GM21825 (cell line): ENCODE data around the gene PCDHGA3.
"Not testable (repeated sequence)": the region's sequence is repeated elsewhere in the genome, so short reads cannot be mapped to it uniquely, and the experiment has no call there.

ENCODE experiments used
- ATAC-seq: cut with Tn5 transposase; IDR thresholded peaks from one replicate; pipeline ENCODE4 v1.9.1; 2021; ENCODE audit warnings: mild to moderate bottlenecking, moderate library complexity; ENCODE audit not compliant: unreplicated experiment

The PCDHGA3 gene

GRCh38 chr5:141343242-141343952 is at the start of gene PCDHGA3:
PCDHGA3 (plus strand) TSS chr5:141343829; CDS start chr5:141344034, 205 bp downstream.
- ATAC-seq: no peak

DNA sequence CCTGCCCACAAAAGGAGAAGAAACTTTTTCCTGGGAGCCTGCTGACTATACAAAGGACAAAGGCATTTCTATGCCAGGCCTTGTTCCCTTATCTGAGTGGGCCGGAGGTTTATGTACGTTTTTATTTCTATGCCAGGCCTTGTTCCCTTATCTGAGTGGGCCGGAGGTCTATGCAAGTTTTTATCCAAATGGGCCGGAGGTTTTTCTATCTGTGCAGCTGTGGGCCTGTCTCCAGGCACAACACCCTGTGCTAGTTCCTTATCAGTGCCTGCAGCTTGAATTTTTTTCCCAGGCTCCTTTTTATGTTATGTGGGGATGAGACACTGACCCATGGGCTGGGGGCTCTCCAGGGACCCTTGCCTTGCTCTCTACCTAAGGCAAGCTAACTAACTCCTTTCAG is 45.3 kb upstream of the PCDHGA3 start:
- ATAC-seq: no peak

GRCh38 chr5:141303756-141304155 is 39.9 kb upstream of the PCDHGA3 start, which contains the start of gene SLC25A2:
SLC25A2 (minus strand) TSS chr5:141304049; CDS start chr5:141303865, 184 bp downstream.
- ATAC-seq: no peak

DNA sequence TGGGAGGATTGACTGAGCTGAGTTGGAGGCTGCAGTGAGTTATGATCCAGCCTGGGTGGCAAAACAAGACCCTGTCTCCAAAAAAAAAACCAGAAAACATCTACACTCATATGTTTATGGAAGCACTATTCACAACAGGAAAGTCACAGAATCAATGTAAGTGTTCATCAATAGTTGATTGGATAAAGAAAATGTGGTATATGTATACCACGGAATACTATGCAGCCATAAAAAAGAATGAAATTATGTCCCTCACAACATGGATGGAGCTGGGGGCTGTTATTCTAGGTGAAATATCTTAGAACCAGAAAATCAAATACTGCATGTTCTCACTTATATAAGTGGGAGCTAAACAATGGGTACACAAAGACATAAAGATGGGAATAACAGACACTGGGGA is 37.0 kb upstream of the PCDHGA3 start:
- ATAC-seq: no peak

GRCh38 chr5:141313711-141314110 is 29.9 kb upstream of the PCDHGA3 start:
- ATAC-seq: no peak

DNA sequence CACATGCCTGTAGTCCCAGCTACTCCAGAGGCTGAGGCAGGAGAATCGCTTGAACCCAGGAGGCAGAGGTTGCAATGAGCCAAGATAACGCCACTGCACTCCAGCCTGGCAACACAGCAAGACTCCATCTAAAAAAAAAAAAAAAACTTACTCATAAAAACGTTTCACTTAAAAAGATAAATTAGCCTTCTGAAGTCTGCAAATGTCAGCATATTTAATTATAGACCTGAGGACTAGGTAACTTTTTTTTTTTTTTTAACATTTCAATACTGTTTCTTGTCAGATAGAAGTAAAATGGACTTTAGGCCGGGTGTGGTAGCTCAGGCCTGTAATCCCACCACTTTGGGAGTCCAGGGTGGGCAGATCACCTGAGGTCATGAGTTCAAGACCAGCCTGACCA is 26.7 kb upstream of the PCDHGA3 start:
- not testable (repeated sequence) for ATAC-seq

GRCh38 chr5:141319202-141319601 is 24.4 kb upstream of the PCDHGA3 start:
- ATAC-seq: no peak

DNA sequence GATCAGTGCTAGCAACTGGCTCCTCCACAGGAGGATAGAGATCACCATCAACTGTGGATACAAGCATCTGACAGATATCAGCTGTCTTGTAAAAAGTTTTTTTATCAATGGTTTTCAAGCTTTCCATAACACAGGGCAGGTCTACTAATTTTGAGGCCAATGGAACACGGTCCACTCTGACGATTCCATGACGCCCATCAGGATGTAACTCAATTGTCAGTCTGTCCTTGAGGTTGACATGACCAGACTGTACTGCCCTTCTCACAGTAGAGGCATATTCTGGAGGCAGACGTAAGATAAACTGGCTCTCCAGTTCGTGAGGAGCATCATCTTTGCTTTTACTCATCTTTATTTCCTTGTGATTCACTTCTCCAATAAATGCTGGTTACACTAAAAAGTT is 23.9 kb upstream of the PCDHGA3 start:
- ATAC-seq: no peak

DNA sequence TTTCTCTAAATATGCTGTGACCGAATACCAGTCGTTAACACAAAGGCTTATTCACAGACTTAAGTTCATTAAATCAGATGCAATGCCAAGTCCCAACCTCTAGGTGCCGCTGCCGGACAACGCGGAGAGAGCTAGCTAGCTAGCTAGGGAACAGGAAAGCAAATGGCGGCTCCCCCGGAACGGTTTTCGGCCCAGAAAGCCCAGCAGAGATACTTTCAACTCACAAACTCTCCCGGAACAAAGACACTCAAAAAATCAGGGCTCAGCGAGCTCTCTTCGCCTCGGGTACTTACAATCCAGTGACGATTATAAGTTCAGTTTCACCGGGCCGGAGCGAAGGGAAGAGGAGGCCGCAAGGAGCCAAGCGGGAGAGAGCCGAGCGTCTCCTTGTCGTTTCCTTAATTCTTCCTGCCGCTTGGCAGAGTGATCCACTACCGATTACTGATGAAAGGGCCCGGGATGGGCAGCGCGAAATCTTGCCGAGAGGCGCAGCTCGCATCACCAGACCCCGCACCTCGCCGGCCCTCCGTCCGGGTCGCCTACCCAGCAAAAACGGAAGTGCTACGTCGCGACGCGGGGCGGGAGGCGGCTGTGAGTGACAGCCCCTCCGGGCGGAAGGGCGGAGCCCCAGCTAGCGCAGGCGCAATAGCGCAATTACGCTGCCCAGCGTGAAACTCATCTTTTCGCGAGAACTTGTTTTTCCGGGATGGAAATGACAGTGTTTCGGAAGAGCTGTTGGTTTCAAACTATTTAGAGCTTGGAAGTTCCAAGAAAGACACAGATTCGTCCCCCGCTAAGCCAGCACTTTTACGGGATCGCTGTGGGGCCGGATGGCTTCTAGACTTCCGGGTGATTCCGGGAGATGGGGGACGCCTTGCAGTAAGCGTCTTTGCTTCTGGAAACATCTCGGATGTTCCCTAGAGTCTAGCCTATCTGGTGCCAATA is 23.1 kb upstream of the PCDHGA3 start, which contains the start of gene TAF7:
TAF7 (minus strand) TSS at position 560 of the 945 bp plus-strand sequence. CDS start 740 bp downstream, outside the sequence.
- ATAC-seq: peak; percentile 95

- ATAC-seq: no peak
These were observed 21.4 kb upstream of the PCDHGA3 start for GRCh38 chr5:141322261-141322660.

DNA sequence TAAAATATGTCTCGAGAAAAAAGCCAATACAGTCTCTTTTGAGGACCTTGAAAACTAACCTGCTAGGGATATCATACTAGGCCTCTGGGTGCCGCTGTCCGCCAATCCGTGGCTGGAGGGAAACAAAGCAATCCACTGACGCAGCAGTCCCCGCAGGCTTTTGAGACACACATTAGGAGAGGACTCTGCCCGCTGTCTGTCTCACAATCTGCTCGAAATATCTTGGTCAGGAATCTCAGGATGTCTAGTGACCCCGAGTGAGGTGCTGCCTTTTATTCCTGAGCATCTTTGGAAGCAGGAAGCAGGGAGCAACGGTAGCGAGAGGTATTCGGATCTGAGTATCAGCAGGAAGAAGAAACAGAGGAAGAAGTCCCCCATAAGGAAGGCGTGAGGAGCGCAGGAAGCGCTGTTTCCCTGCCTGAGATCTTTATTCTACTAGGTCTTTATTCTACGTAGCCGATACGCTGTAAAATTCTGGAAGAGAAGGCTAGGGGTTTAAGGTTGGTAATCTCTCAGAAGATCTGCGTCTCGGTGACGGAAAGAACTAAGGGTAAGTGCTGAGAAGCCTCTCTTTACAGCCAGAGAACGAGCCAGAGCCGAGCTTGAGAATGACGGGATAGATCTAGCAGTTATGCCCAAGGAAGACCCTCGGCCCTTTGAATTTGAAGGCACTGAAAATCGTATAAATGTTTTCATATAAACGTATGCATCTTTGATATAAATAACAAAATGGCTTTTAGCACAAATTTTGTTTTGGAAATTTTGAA is 17.4 kb upstream of the PCDHGA3 start:
- peak; percentile 91 for ATAC-seq

DNA sequence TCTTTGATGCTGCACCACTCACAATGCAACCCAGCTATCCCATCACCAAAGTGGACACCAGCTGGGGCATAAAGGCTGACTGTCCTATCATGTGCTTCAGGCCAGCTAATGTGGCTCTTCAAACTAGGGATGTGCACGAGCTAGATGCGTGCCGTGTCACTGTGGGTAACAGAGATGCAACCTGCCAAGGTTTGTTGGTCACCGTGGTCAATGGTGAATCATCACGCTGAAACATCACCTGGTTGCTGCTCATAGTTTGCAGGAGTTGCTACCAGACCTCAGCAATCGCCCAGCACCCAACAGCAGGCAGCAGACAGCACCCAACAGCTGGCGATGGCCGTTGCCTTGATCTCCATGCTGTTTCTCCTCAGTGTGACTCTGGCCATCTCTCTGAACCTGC is 15.4 kb upstream of the PCDHGA3 start:
- ATAC-seq: no peak

DNA sequence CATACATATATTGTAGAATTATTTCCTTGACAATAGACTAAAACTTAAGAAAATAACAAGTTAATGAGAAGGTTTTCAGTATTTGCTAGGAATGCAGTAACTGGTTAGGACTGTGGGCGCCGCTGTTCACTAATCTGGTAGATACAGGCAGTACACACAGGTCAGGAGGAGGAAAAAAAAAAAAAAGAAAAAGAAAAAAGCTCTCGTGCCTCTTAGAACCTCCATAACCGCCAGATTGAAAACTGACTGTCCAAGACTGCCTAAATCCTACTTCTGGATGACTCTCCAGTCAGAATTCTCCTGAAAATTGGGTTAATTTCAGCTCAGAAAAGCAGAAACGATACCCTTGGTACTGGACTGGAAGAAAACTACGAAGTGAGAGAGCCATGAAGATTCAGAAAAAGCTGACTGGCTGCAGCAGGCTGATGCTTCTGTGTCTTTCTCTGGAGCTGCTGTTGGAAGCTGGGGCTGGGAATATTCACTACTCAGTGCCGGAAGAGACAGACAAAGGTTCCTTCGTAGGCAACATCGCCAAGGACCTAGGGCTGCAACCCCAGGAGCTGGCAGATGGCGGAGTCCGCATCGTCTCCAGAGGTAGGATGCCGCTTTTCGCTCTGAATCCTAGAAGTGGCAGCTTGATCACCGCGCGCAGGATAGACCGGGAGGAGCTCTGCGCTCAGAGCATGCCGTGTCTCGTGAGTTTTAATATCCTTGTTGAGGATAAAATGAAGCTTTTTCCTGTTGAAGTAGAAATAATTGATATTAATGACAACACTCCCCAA is 13.1 kb upstream of the PCDHGA3 start, which contains the start of gene PCDHGA1:
PCDHGA1 (plus strand) TSS at position 216 of the 782 bp plus-strand sequence.
- no peak for ATAC-seq

- ATAC-seq: not testable (repeated sequence)
These were observed 11.1 kb upstream of the PCDHGA3 start for GRCh38 chr5:141332571-141332970.

GRCh38 chr5:141338538-141339306 is 4.9 kb upstream of the PCDHGA3 start, which contains the start of gene PCDHGA2:
PCDHGA2 (plus strand) TSS chr5:141338760.
- no peak for ATAC-seq

DNA sequence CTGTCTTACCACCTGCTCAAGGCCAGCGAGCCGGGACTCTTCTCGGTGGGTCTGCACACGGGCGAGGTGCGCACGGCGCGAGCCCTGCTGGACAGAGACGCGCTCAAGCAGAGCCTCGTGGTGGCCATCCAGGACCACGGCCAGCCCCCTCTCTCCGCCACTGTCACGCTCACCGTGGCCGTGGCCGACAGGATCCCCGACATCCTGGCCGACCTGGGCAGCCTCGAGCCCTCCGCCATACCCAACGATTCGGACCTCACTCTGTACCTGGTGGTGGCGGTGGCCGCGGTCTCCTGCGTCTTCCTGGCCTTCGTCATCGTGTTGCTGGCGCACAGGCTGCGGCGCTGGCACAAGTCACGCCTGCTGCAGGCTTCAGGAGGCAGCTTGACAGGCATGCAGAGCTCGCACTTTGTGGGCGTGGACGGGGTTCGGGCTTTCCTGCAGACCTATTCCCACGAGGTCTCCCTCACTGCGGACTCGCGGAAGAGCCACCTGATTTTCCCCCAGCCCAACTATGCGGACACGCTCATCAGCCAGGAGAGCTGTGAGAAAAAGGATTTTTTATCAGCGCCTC is 2.8 kb upstream of the PCDHGA3 start:
- ATAC-seq: not testable (repeated sequence)

DNA sequence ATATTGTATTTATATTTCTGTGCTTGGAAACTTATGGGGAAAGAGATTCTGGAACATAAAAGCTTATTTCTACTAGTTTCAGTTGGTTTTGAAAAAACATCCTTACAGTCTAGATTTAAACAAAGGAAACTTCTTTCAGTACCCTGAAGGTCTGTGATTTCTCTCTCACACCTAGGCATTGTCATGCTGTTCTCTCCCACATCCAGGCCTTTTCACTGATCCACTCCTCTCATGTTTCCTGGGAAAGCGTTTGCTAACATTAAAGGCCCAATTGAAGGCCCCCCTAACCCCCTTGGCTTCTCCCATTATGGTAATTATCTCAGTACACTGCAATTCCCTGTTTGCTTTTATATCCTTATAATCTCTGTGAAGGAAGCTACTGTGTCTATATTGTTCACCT is 856 bp upstream of the PCDHGA3 start:
- no peak for ATAC-seq

- no peak for ATAC-seq
These were observed 379 bp downstream of the PCDHGA3 start for GRCh38 chr5:141343953-141344463.

- ATAC-seq: no peak
These were observed 1.7 kb downstream of the PCDHGA3 start for GRCh38 chr5:141345327-141345726.
